NCI-H2196 treated with DMSO at 0.1 percent for 48 hours (cell line): ENCODE results near the gene NMNAT1.
"Not testable (repeated sequence)": the region's sequence is repeated elsewhere in the genome, so short reads cannot be mapped to it uniquely, and the experiment has no call there.

Experiments used
- DNase-seq: peaks from one replicate; lab custom pipeline; 2025; ENCODE audit not compliant: unreplicated experiment; lab: John Stamatoyannopoulos, UW

Gene NMNAT1

DNA sequence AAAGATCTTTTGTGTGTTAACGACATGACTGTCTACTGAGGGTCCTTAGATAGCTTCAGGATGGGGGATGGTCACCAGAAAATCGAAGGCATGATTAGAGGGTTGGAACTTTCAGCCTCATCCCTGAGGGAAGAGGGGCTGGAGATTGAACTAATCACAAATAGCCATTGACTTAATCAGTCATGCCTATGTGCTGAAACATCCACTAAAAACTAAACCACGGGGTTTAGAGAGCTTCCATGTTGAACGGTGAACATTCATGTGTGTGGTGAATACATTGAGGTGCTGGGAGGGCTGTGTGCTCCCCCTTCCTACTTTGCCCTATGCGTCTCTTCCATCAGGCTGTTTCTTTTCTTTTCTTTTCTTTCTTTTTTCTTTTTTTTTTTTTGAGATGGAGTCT lies 70.7 kb downstream of the NMNAT1 start:
- DNase-seq = no peak

DNA sequence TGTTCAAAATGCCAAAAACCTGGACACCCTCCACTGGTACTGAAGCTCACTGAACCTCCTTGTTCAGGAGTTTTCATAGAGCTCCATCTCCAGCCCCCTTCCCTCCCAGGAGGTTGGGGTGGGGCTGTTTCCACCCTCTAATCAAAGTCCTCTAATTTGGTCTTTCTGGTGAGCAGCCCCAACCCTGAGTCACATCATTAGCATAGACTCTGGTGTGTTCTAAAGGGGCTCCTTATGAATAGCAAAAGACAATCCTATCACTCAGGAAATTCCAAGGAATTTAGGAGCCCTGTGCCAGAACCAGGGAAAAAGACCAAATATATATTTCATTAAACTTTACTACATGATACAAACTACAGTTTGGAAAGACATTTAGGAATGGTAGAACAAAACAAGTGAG lies 76.3 kb downstream of the NMNAT1 start:
- no peak for DNase-seq

DNA sequence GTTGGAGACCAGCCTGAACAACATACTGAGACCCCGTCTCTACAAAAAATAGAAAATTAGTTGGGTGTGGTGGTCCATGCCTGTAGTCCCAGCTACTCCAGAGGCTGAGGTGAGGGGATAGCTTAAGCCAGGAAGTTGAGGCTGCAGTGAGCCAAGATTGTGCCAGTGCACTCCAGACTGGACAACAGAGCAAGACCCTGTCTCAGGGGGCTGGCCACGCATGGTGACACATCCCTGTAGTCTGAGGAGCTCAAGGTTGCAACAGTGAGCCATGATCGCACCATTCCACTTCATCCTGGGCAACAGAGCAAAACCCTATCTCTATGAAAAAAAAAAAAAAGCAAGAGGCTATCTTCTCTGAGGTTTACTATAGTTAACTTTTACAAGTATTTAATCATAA lies 76.8 kb downstream of the NMNAT1 start:
- no peak for DNase-seq

DNA sequence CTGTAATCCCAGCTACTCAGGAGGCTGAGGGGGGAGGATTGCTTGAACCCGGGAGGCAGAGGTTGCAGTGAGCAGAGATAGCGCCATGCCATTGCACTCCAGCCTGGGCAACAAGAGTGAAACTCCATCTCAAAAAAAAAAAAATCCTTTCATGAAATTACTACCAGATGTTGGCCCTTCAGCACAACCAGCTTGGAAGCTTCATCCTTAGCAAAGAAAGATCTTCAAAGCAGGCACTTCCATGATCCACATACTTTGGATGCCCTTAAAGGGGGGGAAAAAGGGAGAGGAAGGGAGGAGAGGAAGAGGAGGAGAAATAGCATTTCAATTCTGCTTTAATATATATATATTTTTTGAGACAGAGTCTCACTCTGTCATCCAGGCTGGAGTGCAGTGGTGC lies 77.4 kb downstream of the NMNAT1 start:
- DNase-seq = not testable (repeated sequence)

DNA sequence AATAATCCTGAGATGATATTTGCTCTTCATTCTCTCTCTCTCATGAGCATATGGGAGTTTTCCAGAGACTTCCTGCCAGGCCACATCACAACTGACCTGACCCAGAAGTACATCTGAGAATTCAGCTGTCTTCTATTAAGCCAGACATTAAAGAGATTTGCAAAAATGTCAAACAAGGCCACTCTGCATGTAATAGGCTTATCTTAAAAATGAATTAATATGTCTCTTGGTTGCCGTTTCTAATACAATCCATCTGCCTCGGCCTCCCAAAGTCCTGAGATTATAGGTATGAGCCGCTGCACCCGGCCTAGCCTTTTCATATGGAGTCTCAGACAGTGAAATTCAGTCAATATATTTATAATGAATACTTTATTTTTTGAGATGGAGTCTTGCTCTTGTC lies 78.7 kb downstream of the NMNAT1 start:
- not testable (repeated sequence) for DNase-seq

DNA sequence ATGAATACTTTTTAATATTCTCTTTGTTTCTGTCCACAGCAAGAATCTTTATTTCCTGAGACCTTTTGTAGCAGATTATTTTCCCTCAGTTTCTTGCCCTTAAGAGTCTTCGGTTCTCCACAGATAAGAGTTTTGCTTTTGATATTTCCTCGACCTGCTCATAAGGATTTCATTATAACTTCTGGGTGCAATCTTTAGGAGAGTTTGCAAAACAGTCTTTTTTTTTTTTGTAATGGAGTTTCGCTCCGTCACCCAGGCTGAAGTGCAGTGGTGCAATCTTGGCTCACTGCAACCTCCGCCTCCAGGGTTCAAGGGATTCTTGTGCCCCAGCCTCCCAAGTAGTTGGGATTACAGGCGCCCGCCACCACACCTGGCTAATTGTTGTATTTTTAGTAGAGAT lies 79.4 kb downstream of the NMNAT1 start:
- DNase-seq = no peak

DNA sequence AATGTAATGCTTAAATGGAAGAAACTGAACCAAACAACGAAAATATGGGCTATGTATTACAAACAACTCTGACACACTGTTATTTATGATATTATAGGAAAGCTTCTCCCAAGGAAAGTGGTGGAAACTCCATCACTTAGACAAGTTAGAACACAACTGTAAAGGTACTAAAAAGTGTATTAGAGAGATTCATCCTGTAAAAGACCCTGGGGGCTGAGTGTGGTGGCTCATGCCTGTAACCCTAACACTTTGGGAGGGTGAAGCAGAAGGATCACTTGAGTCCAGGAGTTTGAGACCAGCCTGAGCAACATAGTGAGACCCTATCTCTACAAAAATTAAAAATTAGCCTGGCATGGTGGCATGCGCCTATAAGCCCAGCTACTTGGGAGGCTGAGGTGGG lies 82.1 kb downstream of the NMNAT1 start:
- no peak for DNase-seq

DNA sequence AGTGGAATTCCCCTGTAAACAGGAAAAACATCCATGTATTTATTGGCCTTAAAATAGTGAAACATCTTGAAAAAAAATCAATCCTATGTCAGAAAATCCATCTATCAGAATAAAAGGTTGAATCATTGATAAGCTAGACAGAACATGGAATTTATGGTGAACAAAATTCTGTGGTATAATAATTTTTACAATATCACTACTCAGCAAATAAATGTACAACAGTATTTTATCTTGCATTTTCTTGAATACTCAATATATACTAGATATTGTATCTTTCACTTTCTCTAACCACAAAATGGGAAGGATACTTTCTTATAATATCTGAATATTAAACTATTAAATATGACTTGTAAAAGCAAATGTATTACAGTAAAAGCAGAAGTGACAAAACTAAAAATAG lies 83.8 kb downstream of the NMNAT1 start:
- DNase-seq = no peak

DNA sequence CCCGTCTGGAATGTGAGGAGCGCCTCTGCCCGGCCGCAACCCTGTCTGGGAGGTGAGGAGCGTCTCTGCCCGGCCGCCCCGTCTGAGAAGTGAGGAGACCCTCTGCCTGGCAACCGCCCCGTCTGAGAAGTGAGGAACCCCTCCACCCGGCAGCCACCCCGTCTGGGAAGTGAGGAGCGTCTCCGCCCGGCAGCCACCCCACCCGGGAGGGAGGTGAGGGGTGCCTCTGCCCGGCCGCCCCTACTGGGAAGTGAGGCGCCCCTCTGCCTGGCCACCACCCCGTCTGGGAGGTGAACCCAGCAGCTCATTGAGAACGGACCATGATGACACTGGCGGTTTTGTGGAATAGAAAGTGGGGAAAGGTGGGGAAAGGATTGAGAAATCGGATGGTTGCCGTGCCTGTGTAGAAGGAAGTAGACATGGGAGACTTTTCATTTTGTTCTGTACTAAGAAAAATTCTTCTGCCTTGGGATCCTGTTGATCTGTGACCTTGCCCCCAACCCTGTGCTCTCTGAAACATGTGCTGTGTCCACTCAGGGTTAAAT lies 85.8 kb downstream of the NMNAT1 start:
- DNase-seq = not testable (repeated sequence)

DNA sequence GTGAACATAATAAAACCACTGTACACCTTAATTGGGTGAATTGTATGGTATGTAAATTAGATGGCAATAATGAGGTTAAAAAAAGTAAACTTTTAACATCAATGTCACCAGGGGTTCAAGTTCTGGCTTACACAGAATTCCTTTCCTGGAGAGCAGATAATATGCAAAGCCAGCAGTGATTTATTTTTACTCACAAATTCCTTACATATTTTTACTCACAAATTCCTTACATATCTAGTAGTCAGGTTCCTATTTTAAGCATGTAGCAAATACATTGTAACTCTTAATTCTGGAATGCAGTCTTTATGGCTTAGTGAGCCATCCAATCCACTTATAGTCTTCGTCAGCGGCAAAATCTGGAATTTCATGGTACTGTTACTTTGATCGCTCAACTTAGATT lies 88.2 kb downstream of the NMNAT1 start:
- DNase-seq = no peak

DNA sequence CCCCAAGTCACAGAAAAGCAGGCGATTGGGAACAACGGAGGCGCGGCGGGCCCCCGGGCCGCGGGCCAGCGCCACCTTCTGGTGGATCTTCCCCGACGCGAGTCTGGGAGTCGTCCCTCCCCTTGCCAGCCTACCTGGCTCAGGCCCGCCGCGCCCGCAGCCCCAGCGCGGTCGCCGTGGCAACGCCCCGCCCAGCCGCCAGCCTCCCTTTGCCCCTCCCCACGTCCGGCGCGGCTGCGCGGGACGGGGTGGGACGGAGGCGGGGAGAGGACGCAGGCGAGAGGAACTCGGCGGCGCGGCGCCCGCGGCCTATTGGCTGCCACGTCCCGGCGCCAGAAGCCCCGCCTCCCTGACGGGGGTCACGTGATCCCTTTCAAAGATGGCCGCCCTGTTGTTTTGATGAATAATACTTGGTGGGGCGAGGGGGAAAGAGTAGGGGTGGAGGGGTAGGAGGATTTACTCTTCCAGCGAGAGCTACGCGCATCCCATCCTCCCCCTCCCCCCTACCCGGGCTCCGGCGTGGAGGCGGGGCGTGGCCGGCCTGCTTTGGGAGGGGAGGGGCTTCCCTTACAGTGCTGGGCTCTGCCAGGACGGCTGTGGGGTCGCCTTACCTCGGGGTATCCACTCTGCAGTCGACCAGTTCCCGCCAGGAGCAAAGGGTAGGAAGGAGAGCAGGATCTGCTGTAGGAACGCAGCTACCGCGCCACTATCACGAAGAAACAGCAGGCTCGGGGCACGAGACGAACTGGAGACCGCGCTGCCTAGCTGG lies 89.5 kb downstream of the NMNAT1 start, which contains the start of gene UBE4B:
Gene UBE4B (plus strand): TSS at position 369 of the 769 bp plus-strand sequence. CDS start 713 bp downstream, outside the sequence.
- DNase-seq = peak; percentile 99

DNA sequence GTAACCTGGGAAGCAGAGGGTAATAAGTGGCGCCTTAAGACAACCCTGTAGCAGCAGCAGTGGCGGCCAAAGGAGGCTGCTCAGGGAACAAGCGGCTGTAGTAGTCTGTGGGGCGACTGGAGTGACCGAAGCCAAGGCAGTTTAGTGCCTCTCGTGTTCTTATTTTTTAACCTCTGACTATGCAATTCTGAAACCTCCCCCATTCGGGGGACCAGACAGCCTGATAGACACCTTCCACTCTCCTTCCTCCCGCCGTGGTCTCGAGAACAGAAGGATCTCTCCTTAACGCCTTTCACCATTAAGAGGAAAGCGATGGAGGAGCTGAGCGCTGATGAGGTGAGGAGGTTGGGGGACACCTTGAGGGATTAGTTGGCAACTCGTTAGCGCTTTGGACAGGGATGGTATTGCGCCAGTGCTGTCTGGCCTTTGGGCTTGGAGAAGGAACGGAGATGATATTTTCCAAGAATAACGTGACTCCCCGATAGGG lies 90.1 kb downstream of the NMNAT1 start:
- DNase-seq = no peak
